GM21423 (cell line): ENCODE results near the gene FANK1.
"Not testable (repeated sequence)": the region's sequence is repeated elsewhere in the genome, so short reads cannot be mapped to it uniquely, and the experiment has no call there.

Source experiments
- ATAC-seq: cut with Tn5 transposase; IDR thresholded peaks from one replicate; pipeline ENCODE4 v1.9.1; 2021; ENCODE audit warnings: mild to moderate bottlenecking, moderate library complexity; ENCODE audit not compliant: unreplicated experiment

The FANK1 gene

DNA sequence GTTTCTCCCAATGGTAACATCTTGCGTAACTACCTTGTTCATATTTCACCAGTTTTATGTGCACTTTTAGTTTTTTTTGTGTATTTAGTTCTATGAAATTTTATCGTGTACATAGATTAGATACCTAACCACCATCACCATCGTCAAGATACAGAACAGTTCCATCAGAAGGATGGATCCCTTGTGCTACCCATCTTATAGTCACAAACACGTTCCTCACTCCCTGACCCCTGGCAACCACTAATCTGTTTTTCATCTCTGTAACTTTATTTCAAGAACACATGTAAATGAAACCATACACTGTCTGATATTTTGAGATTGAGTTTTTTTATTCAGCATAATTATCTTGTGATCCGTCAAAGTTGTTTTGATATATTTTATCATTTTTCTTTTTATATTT lies 29.9 kb downstream of the FANK1 start:
- no peak for ATAC-seq

DNA sequence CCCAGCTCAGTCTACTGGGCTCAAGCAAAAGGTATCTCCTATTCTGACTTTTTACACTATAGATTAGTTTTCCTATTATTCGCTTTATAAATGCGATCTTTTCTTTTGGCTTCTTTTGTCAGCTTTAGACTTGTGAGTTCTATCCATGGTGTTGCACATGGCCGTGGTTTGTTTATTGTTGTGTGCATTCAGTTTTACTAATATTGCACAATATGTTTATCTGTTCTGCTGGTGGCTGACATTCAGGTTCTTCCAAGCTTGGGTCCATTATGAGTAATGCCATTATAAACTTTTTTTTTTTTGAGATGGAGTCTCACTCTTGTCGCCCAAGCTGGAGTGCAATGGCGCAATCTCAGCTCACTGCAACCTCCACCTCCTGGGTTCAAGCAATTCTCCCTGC lies 30.9 kb downstream of the FANK1 start:
- ATAC-seq = not testable (repeated sequence)

DNA sequence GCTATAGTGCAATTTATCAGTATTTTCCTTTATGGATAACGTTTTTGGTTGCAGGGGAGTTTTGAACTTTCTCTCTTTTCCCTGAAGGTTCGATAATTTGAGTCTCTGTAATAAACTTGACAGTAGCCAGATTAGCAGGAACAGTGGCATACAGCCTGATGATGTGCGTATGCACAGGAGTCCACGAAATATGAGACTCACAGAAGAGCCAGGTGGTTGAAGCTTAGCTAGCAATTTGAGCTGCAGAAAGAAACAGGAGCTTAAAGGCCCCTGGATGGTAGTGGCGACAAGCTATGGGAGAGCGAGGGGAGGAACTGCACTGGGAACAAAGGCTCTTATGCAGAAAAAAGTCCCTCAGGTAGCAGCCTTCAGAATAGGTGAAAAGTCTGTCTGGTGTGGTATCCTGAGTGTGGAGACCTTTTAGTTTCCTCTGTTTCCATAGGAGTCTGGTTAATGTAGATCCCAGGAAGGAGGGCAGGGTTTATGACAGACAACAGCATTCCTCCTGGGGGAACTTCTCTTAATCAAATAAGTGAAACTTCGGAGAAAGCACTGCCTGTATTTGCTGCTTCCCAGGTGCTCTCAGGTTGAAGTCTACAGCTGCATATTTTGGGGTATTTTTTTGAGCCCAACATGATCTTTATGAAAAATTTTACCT lies 32.7 kb downstream of the FANK1 start:
- no peak for ATAC-seq

DNA sequence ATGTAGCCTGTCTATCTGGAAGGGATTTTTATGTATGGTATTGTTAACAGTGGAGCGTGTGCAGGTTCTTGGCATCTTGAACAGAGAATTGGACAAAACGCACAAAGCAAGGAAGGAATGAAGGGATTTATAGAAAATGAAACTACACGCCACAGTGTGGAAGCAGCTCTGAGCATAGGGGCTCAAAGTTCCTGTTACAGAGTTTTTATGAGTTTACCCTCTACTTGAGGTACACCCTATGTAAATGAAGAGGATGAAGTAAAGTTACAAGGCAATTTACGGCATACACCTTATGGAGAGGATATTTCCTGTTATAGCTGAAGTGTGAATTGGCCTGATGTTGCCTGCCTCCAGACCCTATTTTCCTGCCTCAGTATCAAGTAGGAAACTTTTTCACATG lies 33.3 kb downstream of the FANK1 start:
- ATAC-seq = no peak

DNA sequence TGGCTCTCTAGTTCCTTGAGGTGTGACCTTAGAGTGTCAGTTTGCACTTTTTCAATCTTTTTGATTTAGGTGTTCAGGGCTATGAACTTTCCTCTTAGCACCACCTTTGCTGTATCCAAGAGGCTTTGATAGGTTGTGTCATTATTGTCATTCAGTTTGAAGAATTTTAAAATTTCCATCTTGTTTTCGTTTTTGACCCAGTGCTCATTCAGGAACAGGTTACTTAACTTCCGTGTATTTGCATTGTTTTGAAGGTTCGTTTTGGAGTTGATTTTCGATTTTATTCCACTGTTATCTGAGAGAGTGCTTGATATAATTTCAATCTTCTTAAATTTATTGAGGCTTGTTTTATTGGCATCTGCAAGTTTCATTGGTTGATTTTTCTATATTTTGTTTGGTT lies 37.3 kb downstream of the FANK1 start:
- ATAC-seq = no peak

DNA sequence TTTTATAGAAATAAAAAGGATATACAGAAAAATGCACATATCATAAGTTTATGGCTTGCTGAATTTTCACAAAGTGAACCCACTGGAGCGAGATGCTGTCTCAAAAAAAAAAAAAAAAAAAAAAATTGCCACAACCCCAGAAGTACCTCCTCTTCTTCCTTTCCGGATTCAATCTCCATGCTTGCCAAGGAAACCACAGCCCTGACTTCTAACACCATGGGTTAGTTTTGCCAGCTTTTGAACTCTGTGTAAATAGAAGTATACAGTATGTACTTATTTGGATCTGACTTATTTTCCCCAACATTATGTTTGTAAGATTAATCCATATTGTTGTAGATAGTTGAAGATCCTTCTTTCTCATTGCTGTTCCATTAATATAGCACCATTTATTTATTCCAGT lies 40.0 kb downstream of the FANK1 start:
- no peak for ATAC-seq

DNA sequence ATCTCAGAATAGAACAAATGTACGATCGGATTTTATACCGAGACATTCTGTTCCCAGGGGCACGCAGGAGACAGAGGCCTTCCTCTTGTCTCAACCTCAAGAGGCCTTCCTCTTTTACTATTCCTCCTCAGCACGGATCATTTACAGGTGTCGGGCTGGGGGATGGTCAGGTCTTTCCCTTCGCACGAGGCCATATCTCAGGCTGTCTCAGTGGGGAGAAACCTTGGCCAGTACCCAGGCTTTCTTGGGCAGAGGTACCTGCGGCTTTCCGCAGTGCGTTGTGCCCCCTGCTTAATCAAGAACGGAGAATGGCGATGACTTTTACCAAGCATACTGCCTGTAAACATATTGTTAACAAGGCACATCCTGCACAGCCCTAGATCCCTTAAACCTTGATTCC lies 44.2 kb downstream of the FANK1 start:
- no peak for ATAC-seq

DNA sequence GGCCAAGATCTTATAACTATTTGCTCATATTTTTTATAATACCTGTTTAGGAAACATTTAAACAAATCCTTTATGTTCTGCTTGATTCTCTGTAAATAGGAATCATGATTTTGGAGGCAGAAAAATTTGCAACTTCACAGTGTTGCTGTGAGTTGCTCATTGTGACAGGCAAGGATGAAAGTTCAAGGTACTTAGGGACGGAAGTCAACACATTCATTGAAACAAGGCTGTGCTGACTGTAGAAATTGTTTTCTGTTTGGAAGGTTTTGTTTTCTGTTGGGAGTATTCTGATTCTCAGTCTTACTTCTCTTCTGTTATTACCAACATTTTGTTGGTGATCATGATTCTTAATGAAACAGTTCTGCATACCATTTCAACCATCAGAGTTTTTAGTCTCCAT lies 54.9 kb downstream of the FANK1 start:
- no peak for ATAC-seq

DNA sequence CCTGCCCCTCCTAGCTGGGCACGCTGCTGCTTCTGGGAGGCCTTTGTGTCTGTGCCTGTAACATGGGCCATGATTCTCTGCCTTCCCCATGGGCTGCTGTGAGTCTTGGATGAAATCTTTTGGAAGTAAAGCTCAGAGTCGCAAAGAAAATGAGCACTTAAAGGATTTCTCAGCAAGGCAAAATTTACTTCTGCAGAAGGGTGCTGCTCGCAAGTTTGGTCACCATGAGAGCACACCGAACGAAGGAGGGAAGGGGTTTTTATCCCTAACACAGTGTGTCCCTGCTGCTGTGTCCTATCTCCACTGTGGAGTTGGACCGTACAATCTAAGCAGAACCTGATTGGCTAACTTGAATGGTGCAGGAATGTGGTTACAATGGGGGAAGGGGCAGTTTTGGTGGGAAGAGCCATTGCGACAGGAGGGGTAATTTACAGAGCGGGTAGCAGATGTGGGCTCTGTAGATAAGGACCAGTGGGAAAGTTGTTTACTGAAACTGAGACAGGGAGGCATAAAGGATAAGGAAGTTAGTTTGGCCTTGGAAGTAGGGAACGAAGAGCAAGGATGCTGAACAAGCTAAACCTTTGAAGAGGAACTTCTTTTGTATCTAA lies 57.5 kb downstream of the FANK1 start:
- no peak for ATAC-seq

DNA sequence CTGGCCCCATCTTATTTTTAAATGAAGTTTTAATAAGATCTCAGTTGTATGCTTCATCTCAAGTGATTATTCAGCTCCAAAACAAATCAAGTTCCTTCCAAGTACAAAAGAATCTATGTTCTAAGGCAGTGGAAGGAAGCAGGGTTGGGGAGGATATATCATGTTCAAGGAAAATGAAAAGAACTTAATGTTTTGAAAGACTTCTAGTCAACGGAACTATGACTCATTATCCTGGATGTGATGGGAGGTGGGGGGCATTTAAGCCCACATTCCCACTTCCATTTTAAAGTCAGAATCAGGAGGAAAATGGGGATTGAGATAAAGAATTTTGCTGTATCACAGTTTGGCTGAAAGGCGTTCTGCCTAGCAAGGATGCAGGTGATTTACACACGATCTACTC lies 59.4 kb downstream of the FANK1 start:
- ATAC-seq = no peak

DNA sequence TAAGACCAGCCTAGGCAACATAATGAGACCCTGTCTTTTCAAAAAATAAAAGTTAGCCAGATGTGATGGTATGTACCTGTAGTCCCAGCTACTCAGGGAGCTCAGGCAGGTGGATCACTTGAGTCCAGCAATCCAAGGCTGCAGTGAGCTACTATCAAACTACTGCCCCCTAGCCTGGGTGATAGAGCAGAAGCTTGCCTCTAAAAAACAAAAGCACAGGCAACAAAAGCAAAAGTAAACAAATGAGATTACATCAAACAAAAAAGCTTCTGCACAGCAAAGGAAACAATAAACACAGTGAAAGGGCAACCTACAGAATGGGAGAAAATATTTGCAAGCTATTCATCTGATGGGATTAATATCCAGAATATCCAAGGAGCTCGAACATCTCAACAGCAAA lies 65.4 kb downstream of the FANK1 start:
- ATAC-seq = no peak

DNA sequence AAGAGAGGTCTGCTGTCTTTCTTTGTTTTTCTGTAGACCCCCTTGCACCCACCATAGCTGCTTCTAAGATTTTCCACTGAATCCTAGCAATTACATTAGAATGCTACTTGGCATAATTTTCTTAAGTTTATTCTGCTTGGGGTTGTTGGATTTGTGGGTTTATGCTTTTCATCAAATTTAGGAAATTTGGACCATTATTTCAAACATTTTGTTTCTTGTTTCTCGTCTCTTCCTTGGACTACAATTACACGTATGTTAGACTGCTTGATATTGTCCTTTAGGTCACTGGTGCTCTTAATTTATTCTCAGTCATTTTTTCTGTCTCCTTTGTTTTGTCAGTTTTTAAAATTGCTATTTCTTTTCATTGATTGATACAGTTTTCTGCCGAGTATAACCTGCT lies 65.8 kb downstream of the FANK1 start:
- ATAC-seq = no peak

DNA sequence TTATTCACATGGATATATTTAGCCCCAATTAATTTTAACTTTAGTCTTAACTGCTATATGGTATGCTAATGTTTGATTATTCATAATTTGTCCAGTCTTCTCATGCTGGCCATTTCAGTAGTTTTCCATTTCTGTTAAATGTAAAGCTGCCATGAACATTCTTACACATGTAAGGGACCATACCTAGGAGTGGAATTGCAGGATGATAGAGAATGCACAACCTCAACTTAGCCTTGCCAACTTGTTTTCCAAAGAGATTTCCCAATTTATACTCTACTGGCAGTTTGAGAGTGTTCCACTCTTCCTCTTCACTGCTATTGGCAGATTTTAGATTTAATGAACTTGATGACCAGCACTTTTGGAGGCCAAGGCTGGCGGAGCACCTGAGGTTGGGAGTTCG lies 68.2 kb downstream of the FANK1 start:
- ATAC-seq = no peak

DNA sequence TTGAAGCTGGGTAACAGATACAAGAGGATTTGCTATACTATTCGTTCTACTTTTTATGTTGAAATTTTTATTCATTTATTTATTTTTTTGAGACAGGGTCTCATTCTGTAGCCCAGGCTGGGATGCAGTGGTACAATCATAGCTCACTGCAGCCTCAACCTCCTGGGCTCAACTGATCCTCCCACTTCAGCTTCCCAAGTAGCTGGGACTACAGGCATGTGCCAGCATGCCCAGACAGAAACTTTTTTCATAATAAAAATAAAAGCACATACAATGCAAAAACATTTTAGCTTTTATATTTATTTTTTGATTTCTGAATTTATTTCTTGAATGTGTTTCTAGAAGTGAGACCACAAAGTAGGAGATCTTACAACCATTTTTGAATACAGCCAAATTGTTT lies 71.2 kb downstream of the FANK1 start:
- no peak for ATAC-seq

DNA sequence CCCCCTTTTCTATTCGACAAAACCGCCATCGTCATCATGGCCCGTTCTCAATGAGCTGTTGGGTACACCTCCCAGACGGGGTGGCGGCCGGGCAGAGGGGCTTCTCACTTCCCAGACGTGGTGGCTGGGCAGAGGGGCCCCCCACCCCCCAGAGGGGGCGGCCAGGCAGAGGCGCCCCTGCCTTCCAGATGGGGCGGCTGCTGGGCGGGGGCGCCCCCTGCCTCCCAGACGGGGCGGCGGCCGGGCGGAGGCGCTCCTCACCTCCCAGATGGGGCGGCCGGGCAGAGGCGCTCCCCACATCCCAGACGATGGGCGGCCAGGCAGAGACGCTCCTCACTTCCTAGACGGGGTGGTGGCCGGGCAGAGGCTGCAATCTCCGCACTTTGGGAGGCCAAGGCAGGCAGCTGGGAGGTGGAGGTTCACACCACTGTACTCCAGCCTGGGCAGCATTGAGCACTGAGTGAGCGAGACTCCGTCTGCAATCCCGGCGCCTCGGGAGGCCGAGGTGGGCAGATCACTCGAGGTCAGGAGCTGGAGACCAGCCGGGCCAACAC lies 73.8 kb downstream of the FANK1 start:
- not testable (repeated sequence) for ATAC-seq

DNA sequence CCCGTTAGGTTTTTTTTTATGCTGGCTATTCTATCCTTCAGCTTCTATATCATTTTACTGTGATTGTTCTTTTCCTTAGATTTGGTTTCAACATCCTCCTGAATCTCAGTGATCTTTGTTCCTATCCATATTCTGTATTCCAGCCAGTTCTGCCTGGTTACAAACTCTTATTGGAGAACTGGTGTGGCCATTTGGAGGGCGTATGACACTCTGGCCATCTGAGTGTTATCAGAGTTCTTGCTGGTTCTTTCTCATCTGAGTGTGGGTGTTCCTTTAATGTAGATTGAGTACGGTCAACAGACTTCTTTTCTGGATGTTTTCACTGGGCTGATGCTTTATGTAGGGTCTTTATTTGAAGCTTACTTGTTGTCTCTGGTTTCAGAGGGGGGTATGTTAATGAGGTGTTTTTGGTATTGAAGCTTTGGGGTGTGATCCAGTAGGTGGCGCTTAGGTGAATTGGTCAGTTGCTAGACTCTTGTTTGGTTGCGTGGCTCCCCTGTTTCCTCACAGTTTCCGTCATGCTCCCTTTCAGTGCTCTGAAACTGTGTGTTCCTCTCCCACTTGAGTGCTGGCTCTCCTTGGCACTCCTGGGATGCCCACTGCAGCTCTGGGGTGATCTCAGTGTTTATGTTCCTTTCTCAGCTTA lies 80.7 kb downstream of the FANK1 start:
- ATAC-seq = no peak

DNA sequence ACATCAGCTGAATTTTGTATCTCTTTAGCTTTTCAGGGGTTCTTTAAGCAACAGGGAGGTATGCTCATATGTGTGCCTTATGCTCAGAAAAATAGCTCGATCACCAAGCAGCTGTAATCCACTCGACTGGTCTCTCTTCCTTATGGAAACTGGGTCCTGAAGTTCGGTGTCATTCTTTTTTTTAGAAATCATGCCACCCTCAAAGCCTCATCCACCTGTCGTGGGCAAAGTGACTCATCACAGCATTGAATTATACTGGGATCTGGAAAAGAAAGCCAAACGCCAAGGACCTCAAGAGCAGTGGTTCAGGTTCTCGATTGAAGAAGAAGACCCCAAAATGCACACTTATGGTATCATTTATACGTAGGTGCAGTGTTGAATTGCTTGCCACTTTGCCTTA lies 83.6 kb downstream of the FANK1 start:
- no peak for ATAC-seq

DNA sequence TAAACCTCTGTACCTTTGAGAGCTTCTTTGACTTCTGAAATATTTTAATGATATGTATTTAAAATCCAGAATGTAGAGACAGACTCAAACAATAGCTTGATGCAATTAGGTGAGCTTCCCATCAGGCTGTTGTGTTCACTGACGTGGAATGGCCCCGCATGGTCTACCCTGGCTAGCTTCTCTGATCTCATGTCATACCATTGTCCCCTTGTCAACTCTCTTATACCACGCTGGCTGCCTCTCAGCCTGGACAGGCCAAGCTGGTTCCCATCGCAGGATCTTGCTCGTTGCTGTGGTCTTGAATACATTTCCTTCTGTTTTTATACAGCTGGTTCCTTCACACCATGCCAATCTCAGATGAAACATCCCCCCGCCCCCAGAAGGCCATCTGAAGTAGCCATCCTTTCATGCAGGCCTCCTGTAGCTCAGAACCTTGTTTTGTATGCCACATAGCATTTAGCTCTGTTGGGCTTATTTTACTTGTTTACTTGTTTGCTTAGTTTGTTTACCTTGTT lies 84.2 kb downstream of the FANK1 start:
- no peak for ATAC-seq

DNA sequence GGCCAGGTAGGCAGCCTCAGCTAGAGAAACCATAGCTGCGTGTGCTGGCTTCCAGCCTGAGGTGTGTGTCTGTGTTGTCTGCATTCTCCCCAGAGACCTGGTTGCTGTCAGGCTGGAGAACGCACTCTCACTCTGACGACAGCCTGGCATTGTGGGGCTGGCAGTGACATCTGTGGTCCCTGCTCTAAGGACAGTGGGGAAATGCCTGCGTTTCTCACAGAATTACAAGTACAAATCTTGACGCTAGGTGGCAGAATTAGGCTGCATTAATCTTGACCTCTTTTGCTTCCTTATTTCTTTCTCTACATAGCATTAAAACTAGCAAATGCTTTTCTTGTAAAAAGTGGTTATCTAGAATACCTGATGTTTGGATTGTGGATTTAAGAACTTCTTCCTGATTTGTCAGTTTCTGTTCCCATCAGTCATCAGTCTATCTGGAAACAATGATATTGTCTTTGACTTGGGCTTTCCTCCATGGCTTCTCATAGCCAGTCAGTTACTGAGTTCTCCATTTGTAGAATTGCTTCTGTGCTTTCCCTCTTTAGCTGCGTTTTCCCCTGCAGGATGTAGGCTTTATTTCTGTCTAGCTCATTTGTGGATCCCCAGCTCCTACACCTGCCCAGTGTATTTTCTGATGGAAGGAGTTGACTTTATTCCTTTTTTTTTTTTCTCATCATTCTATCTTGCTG lies 86.0 kb downstream of the FANK1 start:
- no peak for ATAC-seq

DNA sequence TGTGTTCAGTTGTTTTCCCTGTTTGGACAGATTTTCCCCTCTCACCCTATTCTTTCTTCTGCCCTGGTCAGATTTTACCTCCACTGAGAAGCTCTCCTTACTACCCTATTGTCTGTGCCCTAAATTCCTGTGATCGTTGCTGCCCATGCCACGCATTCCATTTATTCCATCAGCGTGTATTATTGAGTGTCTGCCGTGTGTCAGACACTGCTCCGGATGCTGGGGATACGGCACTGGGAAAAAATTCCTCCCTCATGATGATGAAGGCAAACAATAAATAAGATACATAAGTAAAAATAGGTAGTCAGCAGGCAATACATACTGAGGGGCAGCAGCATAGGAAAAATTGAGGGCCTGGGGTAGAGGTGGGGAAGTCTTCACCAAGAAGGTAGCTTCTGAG lies 86.8 kb downstream of the FANK1 start:
- no peak for ATAC-seq

DNA sequence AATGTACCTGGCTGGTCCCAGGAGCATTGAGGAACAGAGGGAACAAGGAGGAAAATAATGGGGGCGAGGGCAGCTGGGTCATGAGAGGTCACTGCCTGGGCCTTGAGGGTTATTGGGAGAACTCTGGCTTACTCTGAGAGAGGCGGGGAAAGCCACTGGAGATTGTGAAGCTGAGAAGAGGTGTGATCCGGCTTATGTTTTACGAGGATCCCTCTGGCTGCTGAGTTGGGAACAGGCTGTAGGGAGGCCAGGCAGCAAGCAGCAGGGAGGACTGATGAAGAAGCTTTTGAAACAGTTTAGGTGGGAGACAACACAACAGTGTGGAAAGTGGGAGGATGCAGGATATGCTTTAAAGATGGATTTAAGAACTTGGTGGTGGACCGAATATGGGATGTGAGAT lies 87.3 kb downstream of the FANK1 start:
- ATAC-seq = no peak

DNA sequence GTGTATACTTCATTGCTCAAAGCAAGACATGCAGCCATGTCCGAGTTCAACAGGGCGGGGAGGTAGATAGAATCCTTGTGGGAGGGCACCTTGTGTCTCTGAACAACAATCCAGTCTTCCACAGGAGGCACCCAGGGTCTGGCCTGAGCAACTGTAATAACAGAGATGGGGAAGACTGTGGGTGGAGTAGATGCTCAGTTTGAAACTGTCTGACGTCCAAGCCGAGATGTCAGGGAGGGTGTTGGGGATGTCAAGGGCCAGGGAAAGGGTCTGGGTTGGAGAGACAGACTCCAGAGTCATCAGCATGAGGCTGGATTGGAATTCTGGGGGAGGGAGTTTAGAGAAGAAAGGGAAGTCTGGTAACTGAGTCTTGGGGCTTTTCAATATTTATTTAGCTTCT lies 88.0 kb downstream of the FANK1 start:
- no peak for ATAC-seq
